H1 (cell line): ENCODE data around the gene HDLBP. TPM values are rescaled to one million over a fixed set of nuclear protein-coding genes. Genes with fewer than 3 reads are reported as not detected.
A peak's percentile ranks its signal among the peaks of the same experiment; 100 is the strongest.

ENCODE experiments used
- CTCF ChIA-PET: fragments of 300-600 bp; sonication (Branson Sonifier 250); formaldehyde crosslinking; loops from one replicate; lab custom pipeline; 2021; ENCODE audit not compliant: partially characterized antibody; lab: Charles Lee
- POLR2A ChIA-PET: fragments of 300-600 bp; sonication (Branson Sonifier 250); formaldehyde crosslinking; loops from one replicate; lab custom pipeline; 2021; ENCODE audit warnings: inconsistent platforms; ENCODE audit not compliant: partially characterized antibody; lab: Charles Lee
- DNase-seq, 2 experiments: peaks; one replicate each; pipeline versions ENCODE4 v3.0.0 to v3.0.0-alpha.2; 2010 to 2022; ENCODE audit warnings: low spot score in 2 of 2, low read depth in 1 of 2, mixed read lengths in 1 of 2
- FAIRE-seq: peaks from 2 replicates; lab custom pipeline; 2011; peaks lifted over from hg19 to GRCh38; lab: Jason Lieb, UNC
- H2AFZ ChIP-seq: 2 replicates; pipeline ENCODE4 v1.8.1; 2012; ENCODE audit warnings: low read length, inconsistent platforms
- H2AK5ac ChIP-seq: 2 replicates; pipeline ENCODE4 v1.6.1; 2013; ENCODE audit warnings: low read depth, low read length
- H2BK120ac ChIP-seq: replicated peaks from 2 replicates; pipeline ENCODE3; 2013; ENCODE audit warnings: low read depth, low read length, inconsistent platforms
- H2BK12ac ChIP-seq: 2 replicates; pipeline ENCODE4 v1.6.1; 2013; ENCODE audit warnings: low read depth, low read length
- H2BK15ac ChIP-seq: 2 replicates; pipeline ENCODE4 v1.6.1; 2013; ENCODE audit warnings: low read length
- H2BK20ac ChIP-seq: 2 replicates; pipeline ENCODE4 v1.6.1; 2013; ENCODE audit warnings: low read length
- H2BK5ac ChIP-seq: 2 replicates; pipeline ENCODE4 v1.6.1; 2013; ENCODE audit warnings: low read depth, low read length
- H3K14ac ChIP-seq: 2 replicates; pipeline ENCODE4 v1.6.1; 2013; ENCODE audit warnings: inconsistent platforms; ENCODE audit not compliant: insufficient read length
- H3K18ac ChIP-seq: 2 replicates; pipeline ENCODE4 v1.6.1; 2013; ENCODE audit warnings: low read length; ENCODE audit errors: extremely low read depth
- H3K23ac ChIP-seq: 2 replicates; pipeline ENCODE4 v1.6.1; 2013; ENCODE audit warnings: inconsistent platforms; ENCODE audit not compliant: insufficient read length
- H3K23me2 ChIP-seq: 2 replicates; pipeline ENCODE4 v1.6.1; 2013; ENCODE audit warnings: low read depth, low read length
- H3K27ac ChIP-seq: 2 replicates; pipeline ENCODE4 v1.6.1; 2011; ENCODE audit warnings: low read depth, low read length, inconsistent platforms
- H3K27me3 ChIP-seq, 4 experiments: replicated peaks in 1 of 4; 1 replicate in 1 of 4; 2 replicates in 3 of 4; pipeline versions ENCODE4 v1.6.1 to v1.8.1; 2011 to 2013; ENCODE audit warnings: low read length in 3 of 4, mild to moderate bottlenecking in 3 of 4, inconsistent platforms in 2 of 4, mixed read lengths in 2 of 4, moderate library complexity in 1 of 4; ENCODE audit not compliant: control insufficient read depth in 3 of 4, insufficient read depth in 3 of 4; ENCODE audit errors: extremely low read depth in 1 of 4
- H3K36me3 ChIP-seq, 4 experiments: 2 replicates each; pipeline versions ENCODE4 v1.6.1 to v1.8.1; 2011 to 2013; ENCODE audit warnings: mild to moderate bottlenecking in 4 of 4, low read length in 3 of 4, moderate library complexity in 2 of 4, control low read depth in 1 of 4, inconsistent platforms in 1 of 4; ENCODE audit not compliant: insufficient read depth in 4 of 4, control insufficient read depth in 2 of 4
- H3K4ac ChIP-seq: replicated peaks from 2 replicates; pipeline ENCODE3; 2013; ENCODE audit warnings: low read length, low read depth, mixed read lengths, inconsistent platforms; ENCODE audit not compliant: insufficient read length
- H3K4me1 ChIP-seq, 4 experiments: replicated peaks in 1 of 4; 1 replicate in 1 of 4; 2 replicates in 3 of 4; pipeline versions ENCODE4 v1.6.1 to v1.8.1; 2011 to 2013; ENCODE audit warnings: low read length in 3 of 4, inconsistent platforms in 2 of 4, mixed read lengths in 1 of 4; ENCODE audit not compliant: insufficient read depth in 4 of 4, control insufficient read depth in 3 of 4
- H3K4me2 ChIP-seq, 2 experiments: 2 replicates each; pipeline versions ENCODE4 v1.6.1 to v1.8.1; 2011 to 2013; ENCODE audit warnings: low read depth in 2 of 2, low read length in 2 of 2, control low read depth in 1 of 2, inconsistent platforms in 1 of 2, mild to moderate bottlenecking in 1 of 2; ENCODE audit not compliant: insufficient read depth in 1 of 2
- H3K4me3 ChIP-seq, 4 experiments: fragments of 200-600, 300-600 bp in 1 of 4; sonication (generic), shearing (Covaris generic), sonication (Bioruptor Twin) in 1 of 4; 2 replicates each; pipeline versions ENCODE4 v1.5.1 to v1.8.1; 2011 to 2016; ENCODE audit warnings: low read length in 4 of 4, low read depth in 3 of 4, control low read depth in 2 of 4, inconsistent platforms in 2 of 4, mild to moderate bottlenecking in 2 of 4, mixed read lengths in 1 of 4, moderate library complexity in 1 of 4; ENCODE audit not compliant: insufficient read depth in 2 of 4; ENCODE audit errors: extremely low read depth in 1 of 4
- H3K56ac ChIP-seq: replicated peaks from 2 replicates; pipeline ENCODE3; 2013; ENCODE audit warnings: low read depth, mild to moderate bottlenecking, mixed read lengths, low read length, inconsistent platforms; ENCODE audit not compliant: insufficient read length
- H3K79me1 ChIP-seq: 2 replicates; pipeline ENCODE4 v1.6.1; 2013; ENCODE audit warnings: low read depth, low read length, control low read depth
- H3K79me2 ChIP-seq, 2 experiments: 2 replicates each; pipeline versions ENCODE4 v1.6.1 to v1.8.1; 2012 to 2013; ENCODE audit warnings: low read length in 2 of 2, mild to moderate bottlenecking in 2 of 2, inconsistent platforms in 1 of 2; ENCODE audit not compliant: insufficient read depth in 2 of 2, control insufficient read depth in 1 of 2
- H3K9ac ChIP-seq, 4 experiments: replicated peaks in 1 of 4; 1 replicate in 1 of 4; 2 replicates in 3 of 4; pipeline versions ENCODE4 v1.6.1 to v1.8.1; 2011 to 2013; ENCODE audit warnings: low read depth in 3 of 4, low read length in 3 of 4, control low read depth in 2 of 4, mild to moderate bottlenecking in 2 of 4, moderate library complexity in 2 of 4, inconsistent platforms in 1 of 4; ENCODE audit errors: extremely low read depth in 1 of 4
- H3K9me3 ChIP-seq, 2 experiments: 2 replicates each; pipeline versions ENCODE4 v1.6.1 to v1.8.1; 2012 to 2013; ENCODE audit warnings: mild to moderate bottlenecking in 2 of 2, moderate library complexity in 2 of 2, control low read depth in 1 of 2, inconsistent platforms in 1 of 2, low read depth in 1 of 2, low read length in 1 of 2, mixed read lengths in 1 of 2; ENCODE audit not compliant: insufficient read depth in 2 of 2
- H4K20me1 ChIP-seq, 2 experiments: replicated peaks in 1 of 2; 2 replicates each; pipeline versions ENCODE3 to v1.8.1; 2011 to 2013; ENCODE audit warnings: inconsistent platforms in 2 of 2, low read length in 2 of 2, mild to moderate bottlenecking in 1 of 2; ENCODE audit not compliant: insufficient read depth in 2 of 2, control insufficient read depth in 1 of 2
- H4K5ac ChIP-seq: 2 replicates; pipeline ENCODE4 v1.6.1; 2013; ENCODE audit warnings: low read length, low read depth, mixed read lengths, inconsistent platforms; ENCODE audit not compliant: insufficient read length
- H4K8ac ChIP-seq: 2 replicates; pipeline ENCODE4 v1.8.0; 2013; ENCODE audit warnings: mild to moderate bottlenecking, moderate library complexity, low read length, inconsistent platforms; ENCODE audit not compliant: insufficient read depth; ENCODE audit errors: extremely low read depth
- H4K91ac ChIP-seq: replicated peaks from 2 replicates; pipeline ENCODE3; 2013; ENCODE audit warnings: low read length, mixed read lengths, inconsistent platforms; ENCODE audit not compliant: insufficient read length
- CHD1 ChIP-seq: IDR thresholded peaks from 2 replicates; pipeline ENCODE4 v1.6.1; 2012; ENCODE audit warnings: low read depth, low read length, improper control_type of control experiment
- CHD2 ChIP-seq: IDR thresholded peaks from 2 replicates; pipeline ENCODE4 v1.6.1; 2012; ENCODE audit warnings: low read length, improper control_type of control experiment
- CTBP2 ChIP-seq: IDR thresholded peaks from 2 replicates; pipeline ENCODE4 v1.7.0; 2011; ENCODE audit warnings: borderline replicate concordance, mild to moderate bottlenecking, moderate library complexity, mixed read lengths, low read length; ENCODE audit not compliant: insufficient read depth, insufficient read length
- E2F6 ChIP-seq: IDR thresholded peaks from 2 replicates; pipeline ENCODE4 v1.6.1; 2012; ENCODE audit warnings: inconsistent platforms
- JUN ChIP-seq: IDR thresholded peaks from 2 replicates; pipeline ENCODE4 v1.6.1; 2011; ENCODE audit warnings: low read depth, mild to moderate bottlenecking, improper control_type of control experiment, low read length
- KDM4A ChIP-seq: IDR thresholded peaks from one replicate; pipeline ENCODE4 v1.7.1; 2012; ENCODE audit warnings: low read depth, mild to moderate bottlenecking, moderate library complexity, low read length, inconsistent platforms; ENCODE audit not compliant: severe bottlenecking
- NANOG ChIP-seq: IDR thresholded peaks from 2 replicates; pipeline ENCODE4 v1.6.1; 2011; ENCODE audit warnings: low read length, low read depth, mild to moderate bottlenecking, inconsistent platforms; ENCODE audit not compliant: insufficient read depth, poor library complexity, severe bottlenecking
- PHF8 ChIP-seq: fragments of 200-600 bp; sonication (generic); conservative IDR thresholded peaks from 2 replicates; pipeline ENCODE4 v1.7.1; 2012; ENCODE audit warnings: low read depth, mild to moderate bottlenecking, inconsistent platforms, low read length, moderate library complexity
- POU5F1 ChIP-seq: IDR thresholded peaks from 2 replicates; pipeline ENCODE4 v1.6.1; 2011; ENCODE audit warnings: low read depth, mild to moderate bottlenecking, low read length, moderate library complexity
- RBBP5 ChIP-seq: IDR thresholded peaks from 2 replicates; pipeline ENCODE4 v1.7.1; 2012; ENCODE audit warnings: low read depth, mild to moderate bottlenecking, inconsistent platforms, low read length, moderate library complexity, borderline replicate concordance
- USF2 ChIP-seq: IDR thresholded peaks from 2 replicates; pipeline ENCODE4 v1.6.1; 2011; ENCODE audit warnings: low read length, improper control_type of control experiment
- WGBS, 2 experiments: shearing (Covaris generic) in 1 of 2; methylation state at CpG; one replicate each; pipeline versions ENCODE4 v1.1.6 to v1.1.7; 2013 to 2015; ENCODE audit warnings: low lambda C conversion rate in 2 of 2, mixed read lengths in 2 of 2, inconsistent platforms in 1 of 2, low coverage in 1 of 2, missing lambda C conversion rate in 1 of 2; ENCODE audit not compliant: insufficient replicate concordance in 2 of 2, insufficient coverage in 1 of 2, insufficient read length in 1 of 2; ENCODE audit errors: extremely low coverage in 1 of 2, missing lambda C conversion rate in 1 of 2; 5-methylcytosine and 5-hydroxymethylcytosine counted together
- polyA plus RNA-seq, 7 experiments: library from polyadenylated mRNA; depleted of rRNA in 3 of 7; stranded (reverse) in 5 of 7; unstranded in 2 of 7; fragments of >200 nt in 5 of 7; fragments of 200-250 nt in 2 of 7; gene quantifications; 1 replicate in 5 of 7; 2 replicates in 1 of 7; 4 replicates in 1 of 7; pipeline versions ENCODE4 v1.2.1 to v1.2.3, GENCODE V29; 2011 to 2013; ENCODE audit warnings: missing spikeins in 2 of 7, mixed read lengths in 2 of 7
- total RNA-seq: library from RNA; stranded (reverse); fragmentation: NEBNext Ultra II Directional; extraction: Animal tissue kit (Norgen Biotek cat#: 25700); gene quantifications from 2 replicates; pipeline ENCODE4 v1.2.1, GENCODE V29; 2021

HDLBP gene
- total and polyA plus RNA-seq, 2 of the 8 experiments (the other 6 are each of a cell fraction or from before 2014, with no cell fraction given) = 185 to 360 TPM

GRCh38 chr2:241187918-241188234 is 127.6 kb downstream of the HDLBP start:
- no peaks in the 10 kb centered on the region for H3K9me3 ChIP-seq
- peaks cover 0 to 2% of the 10 kb centered on the region in 2 experiments for H4K20me1 ChIP-seq
- no peak overlapping the region for H3K4me3 ChIP-seq
- no peaks in the 10 kb centered on the region for H3K23me2 ChIP-seq
- DNase-seq (no peak), FAIRE-seq (no peak)
- no peak overlapping the region for H4K5ac ChIP-seq
- no peak overlapping the region for H3K9ac ChIP-seq
- H2BK12ac ChIP-seq = peak overlapping the region; percentile 39; the same call in 1 of the 2 replicates
- no peak overlapping the region for H3K14ac ChIP-seq
- no peak overlapping the region for H3K27ac ChIP-seq
- H3K4me2 ChIP-seq = peak overlapping the region in 1 of 2 experiments; percentile 17; a peak in 1 of 4 replicates
- H3K4me1 ChIP-seq = peaks cover 0 to 14% (median 7%) of the 10 kb centered on the region in 4 experiments; a peak in 6 of 7 replicates
- CTCF ChIA-PET = interaction anchor here (2.5 kb wide), 1 partner anchor 20 kb away, joined by 6 read pairs; no protein-coding TSS in a partner anchor
- H2BK15ac ChIP-seq = 0 out of 2 replicates have a peak overlapping the region, but pooled peaks have one; percentile 29
- 100% methylated on average over 2 of the region's 4 CpGs; no CpG with 5 or more reads in 1 of the 2 experiments for WGBS, 2 experiments
- no peak overlapping the region; the same call in 1 of the 2 replicates for H2AFZ ChIP-seq
- no peak overlapping the region for H2BK20ac ChIP-seq
- no peak overlapping the region for H4K8ac ChIP-seq
- no peak overlapping the region for H3K18ac ChIP-seq
- no peak overlapping the region for H3K23ac ChIP-seq
- no peaks in the 10 kb centered on the region for H3K79me2 ChIP-seq
- no peak overlapping the region for H3K56ac ChIP-seq
- POLR2A ChIA-PET = interaction anchor here (0.7 to 1.6 kb wide), 3 partner anchors 9 to 20 kb away, joined by 3 to 4 read pairs (median 3); no protein-coding TSS in a partner anchor
- H3K36me3 ChIP-seq = no peaks in the 10 kb centered on the region
- H2BK5ac ChIP-seq = 0 out of 2 replicates have a peak overlapping the region, but pooled peaks have one; percentile 18
- H3K27me3 ChIP-seq = no peaks in the 10 kb centered on the region
- H4K91ac ChIP-seq = peak overlapping the region; percentile 59
- no peak overlapping the region for H2BK120ac ChIP-seq
- H3K4ac ChIP-seq = no peak overlapping the region
- no peaks in the 10 kb centered on the region for H3K79me1 ChIP-seq
- H2AK5ac ChIP-seq = no peak overlapping the region; the same call in 1 of the 2 replicates
- TF ChIP-seq KDM4A (no peak), PHF8 (no peak), CHD1 (no peak), POU5F1 (no peak), RBBP5 (no peak), CTBP2 (no peak), E2F6 (no peak), CHD2 (no peak), JUN (no peak), NANOG (no peak), USF2 (no peak)
